Mesenchymal stem cell (in vitro differentiated cells and primary cell): ENCODE measurements around the gene TMEM63B.

Source experiments
- DNase-seq: peaks from one replicate; pipeline ENCODE4 v3.0.0-alpha.2; 2013
- H2AFZ ChIP-seq: one replicate; pipeline ENCODE4 v1.6.1; 2013; ENCODE audit warnings: low read depth, mild to moderate bottlenecking, control low read depth, inconsistent platforms, low read length, moderate library complexity
- H2AK5ac ChIP-seq: 2 replicates; pipeline ENCODE4 v1.6.1; 2013; ENCODE audit warnings: low read length, moderate library complexity, mild to moderate bottlenecking, inconsistent platforms; ENCODE audit not compliant: severe bottlenecking
- H2BK120ac ChIP-seq: one replicate; pipeline ENCODE4 v1.6.1; 2013; ENCODE audit warnings: low read depth, mild to moderate bottlenecking, inconsistent platforms, low read length, moderate library complexity
- H2BK12ac ChIP-seq, 2 experiments: one replicate each; pipeline ENCODE4 v1.6.1; 2013; ENCODE audit warnings: inconsistent platforms in 2 of 2, low read length in 2 of 2, mild to moderate bottlenecking in 2 of 2, moderate library complexity in 2 of 2, control low read depth in 1 of 2
- H2BK15ac ChIP-seq: one replicate; pipeline ENCODE4 v1.6.1; 2013; ENCODE audit warnings: mild to moderate bottlenecking, low read depth, inconsistent platforms; ENCODE audit not compliant: poor library complexity, severe bottlenecking
- H2BK5ac ChIP-seq: 2 replicates; pipeline ENCODE4 v1.6.1; 2013; ENCODE audit warnings: low read depth, mild to moderate bottlenecking, low read length, control low read depth, inconsistent platforms; ENCODE audit not compliant: poor library complexity, severe bottlenecking
- H3K14ac ChIP-seq, 2 experiments: one replicate each; pipeline ENCODE4 v1.6.1; 2013; ENCODE audit warnings: inconsistent platforms in 2 of 2, low read length in 2 of 2, control low read depth in 1 of 2, mild to moderate bottlenecking in 1 of 2, moderate library complexity in 1 of 2
- H3K18ac ChIP-seq, 2 experiments: one replicate each; pipeline ENCODE4 v1.6.1; 2013; ENCODE audit warnings: inconsistent platforms in 2 of 2, low read length in 2 of 2, control low read depth in 1 of 2, low read depth in 1 of 2, mild to moderate bottlenecking in 1 of 2
- H3K23ac ChIP-seq, 2 experiments: one replicate each; pipeline ENCODE4 v1.6.1; 2013; ENCODE audit warnings: inconsistent platforms in 2 of 2, low read length in 2 of 2, mild to moderate bottlenecking in 2 of 2, moderate library complexity in 2 of 2, control low read depth in 1 of 2
- H3K27ac ChIP-seq: 2 replicates; pipeline ENCODE4 v1.5.1; 2013; ENCODE audit warnings: mild to moderate bottlenecking, moderate library complexity, low read length, control low read depth, inconsistent platforms; ENCODE audit not compliant: poor library complexity, severe bottlenecking
- H3K27me3 ChIP-seq, 2 experiments: 2 replicates each; pipeline versions ENCODE4 v1.6.1 to v1.7.0; 2013; ENCODE audit warnings: low read length in 2 of 2, mild to moderate bottlenecking in 2 of 2, moderate library complexity in 2 of 2, control low read depth in 1 of 2, inconsistent platforms in 1 of 2; ENCODE audit not compliant: control insufficient read depth in 1 of 2, insufficient read depth in 1 of 2
- H3K36me3 ChIP-seq, 2 experiments: 2 replicates each; pipeline versions ENCODE4 v1.6.1 to v1.7.0; 2013; ENCODE audit warnings: low read length in 2 of 2, control low read depth in 1 of 2, inconsistent platforms in 1 of 2, low read depth in 1 of 2, mild to moderate bottlenecking in 1 of 2; ENCODE audit not compliant: insufficient read depth in 2 of 2, control insufficient read depth in 1 of 2
- H3K4ac ChIP-seq, 2 experiments: one replicate each; pipeline ENCODE4 v1.6.1; 2013; ENCODE audit warnings: inconsistent platforms in 2 of 2, low read length in 2 of 2, mild to moderate bottlenecking in 2 of 2, moderate library complexity in 2 of 2, control low read depth in 1 of 2, low read depth in 1 of 2
- H3K4me1 ChIP-seq: 2 replicates; pipeline ENCODE4 v1.6.1; 2013; ENCODE audit warnings: low read depth, low read length, control low read depth; ENCODE audit not compliant: control insufficient read depth, insufficient read depth
- H3K4me2 ChIP-seq: 2 replicates; pipeline ENCODE4 v1.6.1; 2013; ENCODE audit warnings: low read length, mild to moderate bottlenecking, inconsistent platforms; ENCODE audit not compliant: poor library complexity, severe bottlenecking
- H3K4me3 ChIP-seq, 2 experiments: 2 replicates each; pipeline versions ENCODE4 v1.5.1 to v1.7.0; 2013; ENCODE audit warnings: low read length in 2 of 2, mild to moderate bottlenecking in 2 of 2, control low read depth in 1 of 2, low read depth in 1 of 2; ENCODE audit not compliant: insufficient read depth in 1 of 2
- H3K79me1 ChIP-seq: replicated peaks from 2 replicates; pipeline ENCODE4 v1.6.1; 2013; ENCODE audit warnings: mild to moderate bottlenecking, control low read depth, low read length, inconsistent platforms; ENCODE audit not compliant: poor library complexity, severe bottlenecking
- H3K9ac ChIP-seq: 2 replicates; pipeline ENCODE4 v1.7.0; 2013; ENCODE audit warnings: mild to moderate bottlenecking, low read length, moderate library complexity
- H3K9me3 ChIP-seq: 2 replicates; pipeline ENCODE4 v1.7.0; 2013; ENCODE audit warnings: mild to moderate bottlenecking, low read length; ENCODE audit not compliant: control insufficient read depth
- H4K8ac ChIP-seq: one replicate; pipeline ENCODE4 v1.6.1; 2013; ENCODE audit warnings: inconsistent platforms, mild to moderate bottlenecking, low read length, moderate library complexity
- H4K91ac ChIP-seq: one replicate; pipeline ENCODE4 v1.6.1; 2013; ENCODE audit warnings: mild to moderate bottlenecking, low read length, inconsistent platforms
- WGBS: methylation state at CpG from one replicate; pipeline ENCODE4 v1.1.7; 2013; ENCODE audit warnings: mixed read lengths; 5-methylcytosine and 5-hydroxymethylcytosine counted together

The TMEM63B gene

GRCh38 chr6:44202972-44203750, 75.8 kb downstream of the TMEM63B start:
- no peak overlapping the region for H2BK120ac ChIP-seq
- no peak overlapping the region for H2BK5ac ChIP-seq
- H3K4me3 ChIP-seq = no peak overlapping the region
- H3K4me2 ChIP-seq = no peak overlapping the region
- H2BK15ac ChIP-seq = no peak overlapping the region
- no peaks in the 10 kb centered on the region for H3K9me3 ChIP-seq
- H3K14ac ChIP-seq = no peak overlapping the region
- no peaks in the 10 kb centered on the region for H3K36me3 ChIP-seq
- H4K8ac ChIP-seq = no peak overlapping the region
- no peak overlapping the region for H2AK5ac ChIP-seq
- H3K9ac ChIP-seq = no peak overlapping the region
- H3K27ac ChIP-seq = no peak overlapping the region
- H3K4me1 ChIP-seq = peaks cover 12% of the 10 kb centered on the region
- H3K18ac ChIP-seq = no peak overlapping the region
- no peaks in the 10 kb centered on the region for H3K79me1 ChIP-seq
- no peak overlapping the region for H3K23ac ChIP-seq
- H3K4ac ChIP-seq = no peak overlapping the region
- H4K91ac ChIP-seq = no peak overlapping the region
- no peak overlapping the region for H2BK12ac ChIP-seq
- no peaks in the 10 kb centered on the region for H3K27me3 ChIP-seq
- WGBS = 85% methylated on average over 11 of the region's 11 CpGs
- no peak for DNase-seq
- no peak overlapping the region for H2AFZ ChIP-seq

GRCh38 chr6:44203955-44204354, 76.6 kb downstream of the TMEM63B start:
- Histone ChIP-seq H3K14ac (no peak overlapping the region), H3K9me3 (no peaks in the 10 kb centered on the region), H4K91ac (no peak overlapping the region), H2BK15ac (no peak overlapping the region), H2AFZ (no peak overlapping the region), H2BK12ac (no peak overlapping the region), H3K4me2 (no peak overlapping the region), H3K4me1 (peaks cover 12% of the 10 kb centered on the region), H3K4me3 (no peak overlapping the region), H3K4ac (no peak overlapping the region), H2AK5ac (no peak overlapping the region), H3K9ac (no peak overlapping the region), H3K18ac (no peak overlapping the region), H2BK5ac (no peak overlapping the region), H3K27me3 (no peaks in the 10 kb centered on the region), H3K27ac (no peak overlapping the region), H4K8ac (no peak overlapping the region), H3K23ac (no peak overlapping the region), H2BK120ac (no peak overlapping the region), H3K36me3 (no peaks in the 10 kb centered on the region), H3K79me1 (no peaks in the 10 kb centered on the region)
- 88% methylated on average over 6 of the region's 6 CpGs for WGBS
- no peak for DNase-seq
